ENCODE results near the gene AHCTF1.
"Not testable (repeated sequence)": the region's sequence is repeated elsewhere in the genome, so short reads cannot be mapped to it uniquely, and the experiment has no call there.

AHCTF1 gene

GRCh38 chr1:246828818-246829217, 102.9 kb downstream of the AHCTF1 start:
- H3K4me3 ChIP-seq: no peak overlapping the region
- no peak for DNase-seq
- no peak overlapping the region for H3K27ac ChIP-seq
- H3K4me1 ChIP-seq: no peaks in the 10 kb centered on the region
- H3K36me3 ChIP-seq: no peaks in the 10 kb centered on the region
- H3K9me3 ChIP-seq: peaks cover 0 to 6% (median 0%) of the 10 kb centered on the region in 3 donors
- H3K27me3 ChIP-seq: no peaks in the 10 kb centered on the region
- TF ChIP-seq CTCF (IDR thresholded peaks at IDR 0.05): no peak
- intact Hi-C loops (cut with DNase I; ENCODE audit: low total_unique reads): no loop called here

GRCh38 chr1:246827396-246827795, 104.4 kb downstream of the AHCTF1 start:
- no peak for DNase-seq
- H3K36me3 ChIP-seq: no peaks in the 10 kb centered on the region
- no peak for TF ChIP-seq CTCF (IDR thresholded peaks at IDR 0.05)

GRCh38 chr1:246825557-246826175, 106.1 kb downstream of the AHCTF1 start:
- intact Hi-C loops (cut with DNase I; ENCODE audit: low total_unique reads): no loop called here
- Histone ChIP-seq H3K27ac (no peak overlapping the region), H3K36me3 (no peaks in the 10 kb centered on the region), H3K4me3 (no peak overlapping the region), H3K27me3 (no peaks in the 10 kb centered on the region), H3K4me1 (no peaks in the 10 kb centered on the region), H3K9me3 (peaks cover 0 to 6% (median 0%) of the 10 kb centered on the region in 3 donors)
- no peak for TF ChIP-seq CTCF (IDR thresholded peaks at IDR 0.05)
- no peak for DNase-seq

More at GRCh38 chr1:246827396-246827795, 104.4 kb downstream of the AHCTF1 start:
- Histone ChIP-seq H3K4me1 (no peaks in the 10 kb centered on the region), H3K27ac (no peak overlapping the region), H3K27me3 (no peaks in the 10 kb centered on the region), H3K4me3 (no peak overlapping the region), H3K9me3 (peaks cover 0 to 6% (median 0%) of the 10 kb centered on the region in 3 donors)
- intact Hi-C loops (cut with DNase I; ENCODE audit: low total_unique reads): no loop called here

GRCh38 chr1:246824541-246824940, 107.2 kb downstream of the AHCTF1 start:
- no peaks in the 10 kb centered on the region for H3K36me3 ChIP-seq
- no peaks in the 10 kb centered on the region for H3K27me3 ChIP-seq
- intact Hi-C loops (cut with DNase I; ENCODE audit: low total_unique reads): no loop called here
- H3K27ac ChIP-seq: no peak overlapping the region
- no peak overlapping the region for H3K4me3 ChIP-seq
- H3K9me3 ChIP-seq: peaks cover 0 to 3% (median 0%) of the 10 kb centered on the region in 3 donors
- no peak for DNase-seq
- TF ChIP-seq CTCF (IDR thresholded peaks at IDR 0.05): no peak
- no peaks in the 10 kb centered on the region for H3K4me1 ChIP-seq

- H3K9me3 ChIP-seq; intact Hi-C loops (cut with DNase I; ENCODE audit: low total_unique reads); H3K4me3 ChIP-seq; DNase-seq; H3K36me3 ChIP-seq; H3K4me1 ChIP-seq; H3K27me3 ChIP-seq; H3K27ac ChIP-seq: not testable (repeated sequence)
Observed at GRCh38 chr1:246822154-246822553, 109.6 kb downstream of the AHCTF1 start.

- Histone ChIP-seq H3K9me3 (no peaks in the 10 kb centered on the region), H3K27ac (no peak overlapping the region), H3K4me1 (no peaks in the 10 kb centered on the region), H3K36me3 (no peaks in the 10 kb centered on the region), H3K27me3 (no peaks in the 10 kb centered on the region), H3K4me3 (no peak overlapping the region)
- no peak for DNase-seq
- no peak for TF ChIP-seq CTCF (IDR thresholded peaks at IDR 0.05)
- intact Hi-C loops (cut with DNase I; ENCODE audit: low total_unique reads): no loop called here
Observed at GRCh38 chr1:246820666-246821065, 111.1 kb downstream of the AHCTF1 start.

- intact Hi-C loops (cut with DNase I; ENCODE audit: low total_unique reads); H3K27me3 ChIP-seq; H3K9me3 ChIP-seq; H3K4me3 ChIP-seq; H3K4me1 ChIP-seq; H3K36me3 ChIP-seq; H3K27ac ChIP-seq; DNase-seq: not testable (repeated sequence)
Observed at GRCh38 chr1:246817778-246818177, 114.0 kb downstream of the AHCTF1 start.

Data from tibial artery (tissue), 4 donors.